Activated CD4-positive, alpha-beta T cell treated with anti-CD3 and anti-CD28 coated beads, Interleukin-10, Interleukin-2, amounts not matched to agents 100 ng/mL and 50 ng/mL, durations not matched to agents 16 hours and 8 hours (primary cell): Measurements from ENCODE around the gene KIRREL3.

ENCODE experiments used
- DNase-seq: peaks from one replicate; pipeline ENCODE4 v3.0.0-alpha.2; 2020

KIRREL3 gene

GRCh38 chr11:126548581-126549550 lies 451.7 kb downstream of the KIRREL3 start:
- no peak for DNase-seq

- DNase-seq: no peak
These were observed 452.9 kb downstream of the KIRREL3 start for GRCh38 chr11:126547691-126548090.

GRCh38 chr11:126547161-126547560 lies 453.4 kb downstream of the KIRREL3 start:
- DNase-seq: no peak

GRCh38 chr11:126546694-126547093 lies 453.9 kb downstream of the KIRREL3 start:
- no peak for DNase-seq

GRCh38 chr11:126546191-126546590 lies 454.4 kb downstream of the KIRREL3 start:
- DNase-seq: no peak

- DNase-seq: no peak
These were observed 455.5 kb downstream of the KIRREL3 start for GRCh38 chr11:126545057-126545555.

GRCh38 chr11:126544108-126545056 lies 456.2 kb downstream of the KIRREL3 start:
- no peak for DNase-seq

- DNase-seq: no peak
These were observed 456.9 kb downstream of the KIRREL3 start for GRCh38 chr11:126543691-126544090.

- DNase-seq: no peak
These were observed 458.1 kb downstream of the KIRREL3 start for GRCh38 chr11:126542334-126543015.

- DNase-seq: no peak
These were observed 462.5 kb downstream of the KIRREL3 start for GRCh38 chr11:126538071-126538470.

GRCh38 chr11:126537492-126537891 lies 463.1 kb downstream of the KIRREL3 start:
- DNase-seq: no peak

- no peak for DNase-seq
These were observed 466.3 kb downstream of the KIRREL3 start for GRCh38 chr11:126534141-126534805.

GRCh38 chr11:126533560-126533959 lies 467.0 kb downstream of the KIRREL3 start:
- DNase-seq: no peak

GRCh38 chr11:126530416-126530815 lies 470.2 kb downstream of the KIRREL3 start:
- DNase-seq: no peak

- no peak for DNase-seq
These were observed 471.5 kb downstream of the KIRREL3 start for GRCh38 chr11:126529037-126529436.

- no peak for DNase-seq
These were observed 472.5 kb downstream of the KIRREL3 start for GRCh38 chr11:126528075-126528474.

- no peak for DNase-seq
These were observed 472.9 kb downstream of the KIRREL3 start for GRCh38 chr11:126527651-126528050.

GRCh38 chr11:126526471-126526870 lies 474.1 kb downstream of the KIRREL3 start:
- DNase-seq: no peak

- no peak for DNase-seq
These were observed 474.9 kb downstream of the KIRREL3 start for GRCh38 chr11:126525702-126526101.

GRCh38 chr11:126525216-126525615 lies 475.4 kb downstream of the KIRREL3 start:
- no peak for DNase-seq

- no peak for DNase-seq
These were observed 476.9 kb downstream of the KIRREL3 start for GRCh38 chr11:126523441-126524205.
